Right atrium auricular region (tissue), 2 donors: ENCODE measurements around the gene INPP4B. TPM values are rescaled to one million over a fixed set of nuclear protein-coding genes. Genes with fewer than 3 reads are reported as not detected.

Source experiments
- DNase-seq: peaks from one replicate; pipeline ENCODE4 v3.0.0-alpha.2; 2019; ENCODE audit warnings: low spot score
- H3K27ac ChIP-seq, 2 donors: fragments of 200-600 bp; sonication (generic); 1 replicate in 1 of 2; 2 replicates in 1 of 2; pipeline ENCODE4 v1.5.1; 2016 to 2019
- H3K27me3 ChIP-seq, 2 donors: fragments of 200-600 bp; sonication (generic); one replicate each; pipeline versions ENCODE4 v1.5.1 to v1.6.0; 2017 to 2019
- H3K36me3 ChIP-seq: fragments of 200-600 bp; sonication (generic); one replicate; pipeline ENCODE4 v1.5.1; 2016
- H3K4me1 ChIP-seq, 2 donors: fragments of 200-600 bp; sonication (generic); one replicate each; pipeline versions ENCODE4 v1.5.1 to v1.6.0; 2017 to 2019
- H3K4me3 ChIP-seq, 2 donors: fragments of 200-600 bp; sonication (generic); 1 replicate in 1 of 2; 2 replicates in 1 of 2; pipeline ENCODE4 v1.5.1; 2017 to 2019; ENCODE audit warnings: mild to moderate bottlenecking in 1 of 2, moderate library complexity in 1 of 2
- H3K9me3 ChIP-seq, 2 donors: fragments of 200-600 bp; sonication (generic); one replicate each; pipeline ENCODE4 v1.5.1; 2019
- CTCF ChIP-seq, 2 donors: fragments of 200-600 bp; sonication (generic); IDR thresholded peaks; one replicate each; pipeline ENCODE4 v1.5.1; 2019; ENCODE audit warnings: antibody characterized with exemption in 2 of 2
- total RNA-seq, 2 donors: library from RNA; depleted of rRNA; stranded (reverse); fragments of >200 nt; gene quantifications; one replicate each; pipeline ENCODE4 v1.1.0, GENCODE V29; 2016

The INPP4B gene
- total RNA-seq, 2 donors from 2014 or later, result 14.8 to 15.3 TPM

GRCh38 chr4:142112451-142112850 is 733.6 kb downstream of the INPP4B start:
- Histone ChIP-seq H3K9me3 (no peaks in the 10 kb centered on the region), H3K27ac (no peak overlapping the region), H3K27me3 (no peaks in the 10 kb centered on the region), H3K36me3 (peaks cover 7% of the 10 kb centered on the region), H3K4me3 (no peak overlapping the region), H3K4me1 (no peaks in the 10 kb centered on the region)
- DNase-seq, result no peak
- TF ChIP-seq CTCF (IDR thresholded peaks at IDR 0.05), result no peak

- DNase-seq, result no peak
- H3K27ac ChIP-seq, result no peak overlapping the region
- no peak for TF ChIP-seq CTCF (IDR thresholded peaks at IDR 0.05)
- no peaks in the 10 kb centered on the region for H3K9me3 ChIP-seq
- H3K4me1 ChIP-seq, result no peaks in the 10 kb centered on the region
- no peaks in the 10 kb centered on the region for H3K27me3 ChIP-seq
- peaks cover 7% of the 10 kb centered on the region for H3K36me3 ChIP-seq
- H3K4me3 ChIP-seq, result no peak overlapping the region
Observed at GRCh38 chr4:142110136-142110535, 736.0 kb downstream of the INPP4B start.

DNA sequence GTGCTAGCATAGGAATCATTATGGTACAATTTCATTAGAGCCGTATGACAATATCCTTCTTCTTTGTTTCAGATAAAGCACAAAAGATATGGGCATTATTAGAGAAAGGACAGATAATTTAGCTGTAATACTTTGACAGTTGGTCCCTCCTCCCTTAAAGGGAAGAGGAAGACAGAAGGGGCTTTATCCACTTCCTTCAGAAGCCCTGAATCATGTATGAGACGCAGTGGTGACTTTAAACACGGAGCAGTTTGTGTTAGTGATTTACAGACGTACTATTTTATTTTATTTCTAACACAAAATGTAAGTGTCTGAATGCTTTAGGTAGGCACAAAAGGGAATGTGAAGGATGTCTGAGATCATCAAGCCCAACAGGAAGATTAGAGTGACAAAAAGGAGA is 742.1 kb downstream of the INPP4B start:
- no peak for DNase-seq
- H3K27me3 ChIP-seq, result no peaks in the 10 kb centered on the region
- no peaks in the 10 kb centered on the region for H3K4me1 ChIP-seq
- no peaks in the 10 kb centered on the region for H3K36me3 ChIP-seq
- no peaks in the 10 kb centered on the region for H3K9me3 ChIP-seq
- H3K27ac ChIP-seq, result no peak overlapping the region
- no peak overlapping the region for H3K4me3 ChIP-seq
- TF ChIP-seq CTCF (IDR thresholded peaks at IDR 0.05), result no peak

GRCh38 chr4:142101401-142101800 is 744.7 kb downstream of the INPP4B start:
- Histone ChIP-seq H3K9me3 (no peaks in the 10 kb centered on the region), H3K36me3 (no peaks in the 10 kb centered on the region), H3K4me1 (no peaks in the 10 kb centered on the region), H3K4me3 (no peak overlapping the region), H3K27me3 (no peaks in the 10 kb centered on the region), H3K27ac (no peak overlapping the region)
- TF ChIP-seq CTCF (IDR thresholded peaks at IDR 0.05), result no peak
- no peak for DNase-seq

DNA sequence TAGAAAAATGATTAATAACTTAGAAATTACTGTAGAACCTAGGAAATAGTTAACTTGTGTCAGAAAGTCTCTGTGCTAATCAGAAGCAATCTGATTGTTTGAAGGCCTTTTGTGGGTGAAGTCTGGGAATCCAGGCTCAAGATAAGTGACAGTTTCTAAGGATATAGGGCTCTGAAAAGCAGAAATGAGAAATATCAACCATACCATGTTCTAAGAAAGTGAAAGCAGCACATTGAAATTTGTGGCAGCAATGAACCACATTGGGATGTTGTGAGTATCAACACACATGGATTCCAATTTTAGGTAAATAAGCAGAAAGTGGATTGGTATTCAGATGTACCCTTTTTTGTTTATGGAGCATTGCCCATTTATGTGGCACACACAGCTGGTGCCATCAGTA is 745.2 kb downstream of the INPP4B start:
- Histone ChIP-seq H3K36me3 (no peaks in the 10 kb centered on the region), H3K4me3 (no peak overlapping the region), H3K9me3 (no peaks in the 10 kb centered on the region), H3K27me3 (no peaks in the 10 kb centered on the region), H3K27ac (no peak overlapping the region), H3K4me1 (no peaks in the 10 kb centered on the region)
- DNase-seq, result no peak
- no peak for TF ChIP-seq CTCF (IDR thresholded peaks at IDR 0.05)

GRCh38 chr4:142098900-142099545 is 747.1 kb downstream of the INPP4B start:
- Histone ChIP-seq H3K9me3 (no peaks in the 10 kb centered on the region), H3K27ac (no peak overlapping the region), H3K4me1 (no peaks in the 10 kb centered on the region), H3K36me3 (no peaks in the 10 kb centered on the region), H3K27me3 (no peaks in the 10 kb centered on the region), H3K4me3 (no peak overlapping the region)
- no peak for TF ChIP-seq CTCF (IDR thresholded peaks at IDR 0.05)
- no peak for DNase-seq
